HG03460 (cell line): ENCODE data around the gene PSIP1.
"Not testable (repeated sequence)": the region's sequence is repeated elsewhere in the genome, so short reads cannot be mapped to it uniquely, and the experiment has no call there.

Experiments
- ATAC-seq: cut with Tn5 transposase; IDR thresholded peaks from one replicate; pipeline ENCODE4 v1.9.1; 2021; ENCODE audit not compliant: unreplicated experiment

PSIP1 gene

GRCh38 chr9:15505921-15506320 is 4.8 kb downstream of the PSIP1 start:
- no peak for ATAC-seq

GRCh38 chr9:15501803-15502202 is 9.0 kb downstream of the PSIP1 start:
- no peak for ATAC-seq

- ATAC-seq, result no peak
Observed at GRCh38 chr9:15501179-15501578, 9.6 kb downstream of the PSIP1 start.

- no peak for ATAC-seq
Observed at GRCh38 chr9:15499139-15499538, 11.6 kb downstream of the PSIP1 start.

GRCh38 chr9:15498246-15498995 is 12.3 kb downstream of the PSIP1 start:
- no peak for ATAC-seq

GRCh38 chr9:15492485-15493150 is 18.2 kb downstream of the PSIP1 start:
- no peak for ATAC-seq

- no peak for ATAC-seq
Observed at GRCh38 chr9:15491950-15492349, 18.8 kb downstream of the PSIP1 start.

- ATAC-seq, result no peak
Observed at GRCh38 chr9:15485836-15486666, 24.7 kb downstream of the PSIP1 start.

- no peak for ATAC-seq
Observed at GRCh38 chr9:15484802-15485201, 26.0 kb downstream of the PSIP1 start.

- no peak for ATAC-seq
Observed at GRCh38 chr9:15482146-15482545, 28.6 kb downstream of the PSIP1 start.

- no peak for ATAC-seq
Observed at GRCh38 chr9:15480028-15480427, 30.7 kb downstream of the PSIP1 start.

GRCh38 chr9:15475923-15476536 is 34.7 kb downstream of the PSIP1 start:
- ATAC-seq, result no peak

- no peak for ATAC-seq
Observed at GRCh38 chr9:15469862-15470261, 40.9 kb downstream of the PSIP1 start.

- no peak for ATAC-seq
Observed at GRCh38 chr9:15469406-15469805, 41.4 kb downstream of the PSIP1 start.

GRCh38 chr9:15468145-15468544 is 42.6 kb downstream of the PSIP1 start:
- no peak for ATAC-seq

- no peak for ATAC-seq
Observed at GRCh38 chr9:15461601-15462000, 49.2 kb downstream of the PSIP1 start.

GRCh38 chr9:15461056-15461455 is 49.7 kb downstream of the PSIP1 start:
- no peak for ATAC-seq

- no peak for ATAC-seq
Observed at GRCh38 chr9:15453956-15454355, 56.8 kb downstream of the PSIP1 start.

GRCh38 chr9:15444141-15444540 is 66.6 kb downstream of the PSIP1 start:
- ATAC-seq, result no peak

GRCh38 chr9:15442264-15442663 is 68.5 kb downstream of the PSIP1 start:
- ATAC-seq, result not testable (repeated sequence)

GRCh38 chr9:15441841-15442240 is 68.9 kb downstream of the PSIP1 start:
- ATAC-seq, result not testable (repeated sequence)
